CD4-positive, alpha-beta T cell treated with Interferon alpha-2 for 1 hour (primary cell): ENCODE measurements around the gene KDM2B.
A peak's percentile ranks its signal among the peaks of the same experiment; 100 is the strongest.
"Not testable (repeated sequence)": the region's sequence is repeated elsewhere in the genome, so short reads cannot be mapped to it uniquely, and the experiment has no call there.

Source experiments
- DNase-seq, 2 donors: peaks; one replicate each; pipeline ENCODE4 v3.0.0-alpha.2; 2020 to 2022

The KDM2B gene

GRCh38 chr12:121583334-121583661 lies 2.5 kb upstream of the KDM2B start:
- DNase-seq, result not testable (repeated sequence)

- DNase-seq, result no peak
Measured at GRCh38 chr12:121582583-121583333, 1.9 kb upstream of the KDM2B start.

GRCh38 chr12:121581686-121582429 lies 1.0 kb upstream of the KDM2B start:
- DNase-seq, result peak in 1 of 2 donors; percentile 32

- DNase-seq, result peak; percentile 63 to 82
Measured at GRCh38 chr12:121579981-121580868, 598 bp downstream of the KDM2B start.

GRCh38 chr12:121579190-121579791 lies 1.5 kb downstream of the KDM2B start:
- peak; percentile 11 to 39 for DNase-seq

- no peak for DNase-seq
Measured at GRCh38 chr12:121578230-121579189, 2.3 kb downstream of the KDM2B start.

GRCh38 chr12:121577443-121578180 lies 3.2 kb downstream of the KDM2B start:
- DNase-seq, result no peak

GRCh38 chr12:121576851-121577391 lies 3.9 kb downstream of the KDM2B start:
- no peak for DNase-seq

GRCh38 chr12:121575952-121576625 lies 4.7 kb downstream of the KDM2B start:
- DNase-seq, result no peak

GRCh38 chr12:121575051-121575450 lies 5.8 kb downstream of the KDM2B start:
- no peak for DNase-seq

GRCh38 chr12:121574025-121574424 lies 6.8 kb downstream of the KDM2B start:
- no peak for DNase-seq

- DNase-seq, result no peak
Measured at GRCh38 chr12:121571920-121572319, 8.9 kb downstream of the KDM2B start.

- DNase-seq, result no peak
Measured at GRCh38 chr12:121570467-121571283, 10.1 kb downstream of the KDM2B start.

GRCh38 chr12:121568971-121569751 lies 11.7 kb downstream of the KDM2B start:
- DNase-seq, result no peak

GRCh38 chr12:121568518-121568917 lies 12.3 kb downstream of the KDM2B start:
- DNase-seq, result no peak

GRCh38 chr12:121565076-121565475 lies 15.7 kb downstream of the KDM2B start:
- no peak for DNase-seq

- no peak for DNase-seq
Measured at GRCh38 chr12:121562488-121562887, 18.3 kb downstream of the KDM2B start.

- no peak for DNase-seq
Measured at GRCh38 chr12:121561009-121561395, 19.8 kb downstream of the KDM2B start.
